ENCODE measurements around the gene OR13J1. TPM values are rescaled to one million over a fixed set of nuclear protein-coding genes. Genes with fewer than 3 reads are reported as not detected.

The OR13J1 gene
- total RNA-seq, 1 experiment from 2014 or later = not detected

GRCh38 chr9:35868933-35869332 lies 1.3 kb downstream of the OR13J1 start:
- CTCF ChIA-PET = no interaction called here
- no peak overlapping the region for H3K27ac ChIP-seq (ENCODE audit: low read length)
- TF ChIP-seq REST (IDR thresholded peaks at IDR 0.05; ENCODE audit: insufficient read depth in 1 of 2, low read depth in 2 of 2, low read length in 1 of 2) (no peak), POLR2AphosphoS5 (IDR thresholded peaks at IDR 0.05; ENCODE audit: low read depth, low read length) (no peak), SIN3A (IDR thresholded peaks at IDR 0.05; ENCODE audit: borderline replicate concordance, insufficient read depth, low read depth, low read length) (no peak), CTCF (IDR thresholded peaks at IDR 0.05) (no peak), TCF7L2 (IDR thresholded peaks at IDR 0.05; ENCODE audit: low read depth, low read length) (no peak)
- POLR2A ChIA-PET = interaction anchor here (0.7 kb wide), 1 partner anchor 489 kb away, joined by 4 read pairs; no protein-coding TSS in a partner anchor
- H3K36me3 ChIP-seq (ENCODE audit: control insufficient read depth, insufficient read depth, low read length) = no peaks in the 10 kb centered on the region
- intact Hi-C loops (cut with micrococcal nuclease; ENCODE audit: unreplicated experiment) (no loop called here), in situ Hi-C loops (cut with HindIII; ENCODE audit: low pct_unique_long_range_greater_than_20kb, low sequenced_read_pairs) (no loop called here)
- DNase-seq (ENCODE audit: low read depth, low spot score) (no peak), ATAC-seq (no peak)
- no peaks in the 10 kb centered on the region for H3K9me3 ChIP-seq (ENCODE audit: control insufficient read depth, insufficient read depth, low read depth, low read length)
- H3K4me1 ChIP-seq (ENCODE audit: control insufficient read depth, insufficient read depth, low read length) = no peaks in the 10 kb centered on the region
- no peaks in the 10 kb centered on the region for H3K27me3 ChIP-seq (ENCODE audit: control insufficient read depth, insufficient read depth, low read length)
- H3K4me3 ChIP-seq (ENCODE audit: low read depth in 2 of 2, low read length in 2 of 2) = no peak overlapping the region
- BruUV-seq (replicated peaks) = no TSS peak

- no peaks in the 10 kb centered on the region for H3K27me3 ChIP-seq (ENCODE audit: control insufficient read depth, insufficient read depth, low read length)
- intact Hi-C loops (cut with micrococcal nuclease; ENCODE audit: unreplicated experiment) = no loop called here
- ATAC-seq = no peak
- H3K36me3 ChIP-seq (ENCODE audit: control insufficient read depth, insufficient read depth, low read length) = no peaks in the 10 kb centered on the region
- H3K4me3 ChIP-seq (ENCODE audit: low read depth in 2 of 2, low read length in 2 of 2) = no peak overlapping the region
- H3K4me1 ChIP-seq (ENCODE audit: control insufficient read depth, insufficient read depth, low read length) = no peaks in the 10 kb centered on the region
- H3K27ac ChIP-seq (ENCODE audit: low read length) = no peak overlapping the region
- no TSS peak for BruUV-seq (replicated peaks)
- H3K9me3 ChIP-seq (ENCODE audit: control insufficient read depth, insufficient read depth, low read depth, low read length) = no peaks in the 10 kb centered on the region
- ChIA-PET POLR2A (no interaction called here), CTCF (no interaction called here)
- no peak for TF ChIP-seq POLR2AphosphoS5 (IDR thresholded peaks at IDR 0.05; ENCODE audit: low read depth, low read length)
- no peak for TF ChIP-seq REST (IDR thresholded peaks at IDR 0.05; ENCODE audit: insufficient read depth in 1 of 2, low read depth in 2 of 2, low read length in 1 of 2)
- no peak for TF ChIP-seq CTCF (IDR thresholded peaks at IDR 0.05)
- TF ChIP-seq TCF7L2 (IDR thresholded peaks at IDR 0.05; ENCODE audit: low read depth, low read length) = no peak
- TF ChIP-seq SIN3A (IDR thresholded peaks at IDR 0.05; ENCODE audit: borderline replicate concordance, insufficient read depth, low read depth, low read length) = no peak
- no peak for DNase-seq (ENCODE audit: low read depth, low spot score)
- in situ Hi-C loops (cut with HindIII; ENCODE audit: low pct_unique_long_range_greater_than_20kb, low sequenced_read_pairs) = no loop called here
Observed at GRCh38 chr9:35867538-35867937, 2.7 kb downstream of the OR13J1 start.

All from Panc1 (cell line).